Body of pancreas (tissue), 4 donors: ENCODE data around the gene COL19A1. TPM values are rescaled to one million over a fixed set of nuclear protein-coding genes. Genes with fewer than 3 reads are reported as not detected.
A peak's percentile ranks its signal among the peaks of the same experiment; 100 is the strongest.

Source experiments
- ATAC-seq: fragments of 150-250 bp; one replicate; pipeline ENCODE4 v1.9.1; 2016
- DNase-seq, 4 donors: peaks; one replicate each; pipeline ENCODE4 v3.0.0-alpha.2; 2019
- H3K27ac ChIP-seq, 4 donors: fragments of 200-600 bp; sonication (generic); 1 replicate in 3 of 4; 2 replicates in 1 of 4; pipeline versions ENCODE4 v1.5.1 to v1.6.1; 2016 to 2019; ENCODE audit warnings: mild to moderate bottlenecking in 1 of 4, mixed read lengths in 1 of 4, moderate library complexity in 1 of 4
- H3K27me3 ChIP-seq, 2 donors: fragments of 200-600 bp; sonication (generic); one replicate each; pipeline ENCODE4 v1.6.0; 2016; ENCODE audit warnings: mild to moderate bottlenecking in 1 of 2
- H3K36me3 ChIP-seq, 2 donors: fragments of 200-600 bp; sonication (generic); replicated peaks in 1 of 2; 2 replicates each; pipeline ENCODE4 v1.5.1; 2016; ENCODE audit warnings: low read depth in 2 of 2; ENCODE audit not compliant: insufficient read depth in 1 of 2
- H3K4me1 ChIP-seq: fragments of 200-600 bp; sonication (generic); one replicate; pipeline ENCODE4 v1.6.0; 2016
- H3K4me3 ChIP-seq, 2 donors: fragments of 200-600 bp; sonication (generic); 1 replicate in 1 of 2; 2 replicates in 1 of 2; pipeline ENCODE4 v1.5.1; 2016 to 2019
- H3K9me3 ChIP-seq, 3 donors: fragments of 200-600 bp; sonication (generic); 1 replicate in 2 of 3; 2 replicates in 1 of 3; pipeline ENCODE4 v1.5.1; 2016
- CTCF ChIP-seq, 7 experiments: fragments of 450-650 bp in 4 of 7; fragments of 200-600 bp in 3 of 7; sonication (generic) in 3 of 7; IDR thresholded peaks; one replicate each; pipeline ENCODE4 v1.5.1; 2016 to 2019; ENCODE audit warnings: antibody characterized with exemption in 7 of 7
- POLR2A ChIP-seq, 3 donors: fragments of 450-650 bp; IDR thresholded peaks; one replicate each; pipeline ENCODE4 v1.6.1; 2016; ENCODE audit warnings: antibody characterized with exemption in 3 of 3, mild to moderate bottlenecking in 2 of 3
- WGBS, 2 donors: methylation state at CpG; one replicate each; pipeline ENCODE4 v1.1.5; 2017; 5-methylcytosine and 5-hydroxymethylcytosine counted together
- intact Hi-C: fragments of 100-400 bp; cut with DNase I; formaldehyde crosslinking; loops from one replicate; pipeline ENCODE4 v1.15.1; 2023
- total RNA-seq, 2 donors: library from RNA; depleted of rRNA; stranded (reverse); fragments of >200 nt; gene quantifications; one replicate each; pipeline ENCODE4 v1.1.0, GENCODE V29; 2016

Gene COL19A1
- total RNA-seq, 2 donors from 2014 or later: 0.26 to 1.6 TPM

GRCh38 chr6:69973763-69974162 is 107.4 kb downstream of the COL19A1 start:
- H3K9me3 ChIP-seq: no peaks in the 10 kb centered on the region
- TF ChIP-seq CTCF (IDR thresholded peaks at IDR 0.05) (no peak), POLR2A (IDR thresholded peaks at IDR 0.05) (no peak)
- no peaks in the 10 kb centered on the region for H3K36me3 ChIP-seq
- ATAC-seq (no peak), DNase-seq (no peak)
- H3K4me1 ChIP-seq: no peaks in the 10 kb centered on the region
- 73 to 74% methylated on average over 3 of the region's 3 CpGs for WGBS, 2 donors
- H3K4me3 ChIP-seq: no peak overlapping the region
- intact Hi-C loops: no loop called here
- H3K27me3 ChIP-seq: no peaks in the 10 kb centered on the region
- H3K27ac ChIP-seq: no peak overlapping the region

- TF ChIP-seq CTCF (IDR thresholded peaks at IDR 0.05) (no peak), POLR2A (IDR thresholded peaks at IDR 0.05) (no peak)
- intact Hi-C loops: no loop called here
- no peaks in the 10 kb centered on the region for H3K4me1 ChIP-seq
- no peaks in the 10 kb centered on the region for H3K27me3 ChIP-seq
- H3K36me3 ChIP-seq: no peaks in the 10 kb centered on the region
- WGBS, 2 donors: 77 to 85% methylated on average over 2 of the region's 2 CpGs
- no peaks in the 10 kb centered on the region for H3K9me3 ChIP-seq
- no peak overlapping the region for H3K4me3 ChIP-seq
- H3K27ac ChIP-seq: no peak overlapping the region
- ATAC-seq: no peak
- DNase-seq: peak in 1 of 4 donors; percentile 11
These were observed 107.8 kb downstream of the COL19A1 start for GRCh38 chr6:69974193-69974592.

GRCh38 chr6:69976591-69977090 is 110.3 kb downstream of the COL19A1 start:
- Histone ChIP-seq H3K4me3 (no peak overlapping the region), H3K27ac (no peak overlapping the region), H3K27me3 (no peaks in the 10 kb centered on the region), H3K4me1 (no peaks in the 10 kb centered on the region), H3K36me3 (no peaks in the 10 kb centered on the region), H3K9me3 (no peaks in the 10 kb centered on the region)
- no peak for DNase-seq
- intact Hi-C loops: no loop called here
- no peak for ATAC-seq
- TF ChIP-seq POLR2A (IDR thresholded peaks at IDR 0.05) (no peak), CTCF (IDR thresholded peaks at IDR 0.05) (no peak)
- WGBS, 2 donors: 85 to 90% methylated on average over 4 of the region's 4 CpGs

- no peak for ATAC-seq
- H3K27me3 ChIP-seq: no peaks in the 10 kb centered on the region
- 55 to 59% methylated on average over 2 of the region's 2 CpGs for WGBS, 2 donors
- no peaks in the 10 kb centered on the region for H3K4me1 ChIP-seq
- H3K4me3 ChIP-seq: no peak overlapping the region
- no peak overlapping the region for H3K27ac ChIP-seq
- TF ChIP-seq POLR2A (IDR thresholded peaks at IDR 0.05) (no peak), CTCF (IDR thresholded peaks at IDR 0.05) (no peak)
- no peaks in the 10 kb centered on the region for H3K36me3 ChIP-seq
- no peak for DNase-seq
- no peaks in the 10 kb centered on the region for H3K9me3 ChIP-seq
- intact Hi-C loops: no loop called here
These were observed 114.3 kb downstream of the COL19A1 start for GRCh38 chr6:69980624-69981023.

- H3K9me3 ChIP-seq: no peaks in the 10 kb centered on the region
- TF ChIP-seq CTCF (IDR thresholded peaks at IDR 0.05): no peak
- TF ChIP-seq POLR2A (IDR thresholded peaks at IDR 0.05): no peak
- ATAC-seq (no peak), DNase-seq (no peak)
- no peak overlapping the region for H3K4me3 ChIP-seq
- 76 to 77% methylated on average over 3 of the region's 3 CpGs for WGBS, 2 donors
- no peak overlapping the region for H3K27ac ChIP-seq
- H3K27me3 ChIP-seq: no peaks in the 10 kb centered on the region
- intact Hi-C loops: no loop called here
- no peaks in the 10 kb centered on the region for H3K4me1 ChIP-seq
- H3K36me3 ChIP-seq: no peaks in the 10 kb centered on the region
These were observed 118.2 kb downstream of the COL19A1 start for GRCh38 chr6:69984506-69984905.
